BE2C (cell line): Measurements from ENCODE around the gene MDH1B.
A peak's percentile ranks its signal among the peaks of the same experiment; 100 is the strongest.

ENCODE experiments used
- DNase-seq: peaks from one replicate; pipeline ENCODE4 v3.0.0-alpha.2; 2020
- H3K27me3 ChIP-seq: fragments of 250-450 bp; sonication (Bioruptor Pico); 2 replicates; pipeline ENCODE4 v1.5.1; 2020; ENCODE audit warnings: mild to moderate bottlenecking
- H3K36me3 ChIP-seq: fragments of 250-450 bp; sonication (Bioruptor Pico); 2 replicates; pipeline ENCODE4 v1.5.1; 2020; ENCODE audit warnings: mild to moderate bottlenecking
- H3K4me1 ChIP-seq: fragments of 250-450 bp; sonication (Bioruptor Pico); 2 replicates; pipeline ENCODE4 v1.5.1; 2020
- H3K4me3 ChIP-seq: 2 replicates; pipeline ENCODE4 v1.5.1; 2011; ENCODE audit warnings: low read depth, low read length
- H3K9me3 ChIP-seq: fragments of 250-450 bp; sonication (Bioruptor Pico); 2 replicates; pipeline ENCODE4 v1.5.1; 2020
- TF ChIP-seq, protein P1 (sequence below): IDR thresholded peaks from 2 replicates; pipeline ENCODE4 v1.5.1; 2012; ENCODE audit warnings: mild to moderate bottlenecking, low read depth, low read length

MDH1B gene

DNA sequence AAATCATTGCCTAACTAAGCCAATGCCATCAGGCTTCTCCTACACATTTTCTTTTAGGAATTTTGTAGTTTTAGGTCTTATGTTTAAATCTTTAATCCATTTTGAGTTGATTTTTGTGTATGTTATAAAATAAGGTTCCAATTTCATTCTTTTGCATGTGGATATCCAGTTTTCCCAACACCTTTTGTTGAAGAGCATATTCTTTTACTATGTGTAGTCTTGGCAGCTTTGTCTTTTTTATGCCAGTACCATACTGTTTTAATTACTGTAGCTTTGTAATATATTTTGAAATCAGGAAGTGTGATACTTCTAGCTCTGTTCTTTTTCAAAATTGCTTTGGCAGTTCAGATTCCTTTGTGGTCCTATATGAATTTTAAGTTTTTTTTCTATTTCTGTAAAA lies 11.3 kb upstream of the MDH1B start:
- H3K27me3 ChIP-seq: no peaks in the 10 kb centered on the region
- DNase-seq: no peak
- H3K4me1 ChIP-seq: no peaks in the 10 kb centered on the region
- no peaks in the 10 kb centered on the region for H3K9me3 ChIP-seq
- H3K36me3 ChIP-seq: peaks cover 52% of the 10 kb centered on the region
- no peak overlapping the region for H3K4me3 ChIP-seq
- TF ChIP-seq, protein P1, sequence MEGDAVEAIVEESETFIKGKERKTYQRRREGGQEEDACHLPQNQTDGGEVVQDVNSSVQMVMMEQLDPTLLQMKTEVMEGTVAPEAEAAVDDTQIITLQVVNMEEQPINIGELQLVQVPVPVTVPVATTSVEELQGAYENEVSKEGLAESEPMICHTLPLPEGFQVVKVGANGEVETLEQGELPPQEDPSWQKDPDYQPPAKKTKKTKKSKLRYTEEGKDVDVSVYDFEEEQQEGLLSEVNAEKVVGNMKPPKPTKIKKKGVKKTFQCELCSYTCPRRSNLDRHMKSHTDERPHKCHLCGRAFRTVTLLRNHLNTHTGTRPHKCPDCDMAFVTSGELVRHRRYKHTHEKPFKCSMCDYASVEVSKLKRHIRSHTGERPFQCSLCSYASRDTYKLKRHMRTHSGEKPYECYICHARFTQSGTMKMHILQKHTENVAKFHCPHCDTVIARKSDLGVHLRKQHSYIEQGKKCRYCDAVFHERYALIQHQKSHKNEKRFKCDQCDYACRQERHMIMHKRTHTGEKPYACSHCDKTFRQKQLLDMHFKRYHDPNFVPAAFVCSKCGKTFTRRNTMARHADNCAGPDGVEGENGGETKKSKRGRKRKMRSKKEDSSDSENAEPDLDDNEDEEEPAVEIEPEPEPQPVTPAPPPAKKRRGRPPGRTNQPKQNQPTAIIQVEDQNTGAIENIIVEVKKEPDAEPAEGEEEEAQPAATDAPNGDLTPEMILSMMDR: no peak

DNA sequence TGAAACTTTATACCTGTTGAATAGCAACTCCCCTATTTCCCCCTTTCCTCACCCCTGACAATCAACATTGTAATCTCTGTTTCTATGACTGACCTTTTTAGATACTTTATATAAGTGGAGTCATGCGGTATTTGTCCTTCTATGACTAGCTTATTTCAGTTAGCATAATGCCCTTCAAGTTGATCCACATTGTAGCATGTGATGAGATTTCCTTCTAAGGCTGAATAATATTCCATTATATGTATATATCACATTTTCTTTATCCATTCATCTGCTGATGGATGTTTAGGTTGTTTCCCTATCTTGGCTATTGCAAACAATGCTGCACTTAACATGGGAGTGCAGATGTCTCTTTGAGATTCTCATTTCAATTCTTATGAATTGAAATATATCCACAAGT lies 9.7 kb upstream of the MDH1B start:
- H3K36me3 ChIP-seq: peaks cover 55% of the 10 kb centered on the region
- H3K4me3 ChIP-seq: no peak overlapping the region
- TF ChIP-seq, protein P1: no peak
- DNase-seq: no peak
- no peaks in the 10 kb centered on the region for H3K4me1 ChIP-seq
- no peaks in the 10 kb centered on the region for H3K9me3 ChIP-seq
- no peaks in the 10 kb centered on the region for H3K27me3 ChIP-seq

- Histone ChIP-seq H3K36me3 (peaks cover 25% of the 10 kb centered on the region), H3K4me3 (peak overlapping the region; percentile 84), H3K4me1 (peaks cover 2% of the 10 kb centered on the region; the same call in 1 of the 2 replicates), H3K9me3 (no peaks in the 10 kb centered on the region), H3K27me3 (no peaks in the 10 kb centered on the region; the same call in 1 of the 2 replicates)
- TF ChIP-seq, protein P1: no peak
- DNase-seq: no peak
Observed at GRCh38 chr2:206766057-206766930, 1.2 kb upstream of the MDH1B start.

- TF ChIP-seq, protein P1: no peak
- DNase-seq: no peak
- Histone ChIP-seq H3K4me1 (peaks cover 2% of the 10 kb centered on the region; the same call in 1 of the 2 replicates), H3K4me3 (peak overlapping the region; percentile 84), H3K27me3 (no peaks in the 10 kb centered on the region; the same call in 1 of the 2 replicates), H3K36me3 (peaks cover 13% of the 10 kb centered on the region), H3K9me3 (no peaks in the 10 kb centered on the region; the same call in 1 of the 2 replicates)
Observed at GRCh38 chr2:206764673-206765241, 371 bp downstream of the MDH1B start.

GRCh38 chr2:206756816-206757215 lies 8.3 kb downstream of the MDH1B start:
- no peaks in the 10 kb centered on the region; the same call in 1 of the 2 replicates for H3K9me3 ChIP-seq

More at GRCh38 chr2:206756816-206757215, 8.3 kb downstream of the MDH1B start:
- Histone ChIP-seq H3K27me3 (0 out of 2 replicates have a peak, but pooled peaks cover 4% of the 10 kb centered on the region), H3K36me3 (no peaks in the 10 kb centered on the region), H3K4me3 (no peak overlapping the region), H3K4me1 (no peaks in the 10 kb centered on the region)
- TF ChIP-seq, protein P1: no peak
- no peak for DNase-seq
